IMR-90 (cell line): ENCODE results near the gene PIRT. TPM values are rescaled to one million over a fixed set of nuclear protein-coding genes. Genes with fewer than 3 reads are reported as not detected.

ENCODE experiments used
- ATAC-seq: fragments of 200-7000 bp; cut with Tn5 transposase; 2 replicates; pipeline ENCODE4 v1.9.1; 2020; ENCODE audit warnings: low read depth, mild to moderate bottlenecking, moderate library complexity
- BruUV-seq: library from RNA; stranded (reverse); fragments of 400-500 nt; replicated peaks from 2 replicates; lab custom pipeline; 2021; lab: Mats Ljungman, UMichigan
- CTCF ChIA-PET: fragments of 300-600 bp; formaldehyde crosslinking; extraction: SDS; loops from one replicate; lab custom pipeline; 2021; ENCODE audit warnings: antibody characterized with exemption; lab: Yijun Ruan, JAX
- POLR2A ChIA-PET: fragments of 300-600 bp; sonication (Branson Sonifier 250); formaldehyde crosslinking; loops from one replicate; lab custom pipeline; 2022; ENCODE audit warnings: antibody characterized with exemption; ENCODE audit not compliant: unreplicated experiment; lab: Charles Lee
- DNase-seq: peaks from one replicate; pipeline ENCODE4 v3.0.0; 2013
- H2AFZ ChIP-seq: replicated peaks from 2 replicates; pipeline ENCODE3; 2013; ENCODE audit warnings: low read length, mild to moderate bottlenecking; ENCODE audit not compliant: poor library complexity
- H2AK5ac ChIP-seq: 2 replicates; pipeline ENCODE4 v1.6.1; 2013; ENCODE audit warnings: low read depth, low read length, inconsistent platforms
- H2AK9ac ChIP-seq: replicated peaks from 2 replicates; pipeline ENCODE3; 2013; ENCODE audit warnings: mild to moderate bottlenecking, low read depth, low read length, moderate library complexity; ENCODE audit not compliant: poor library complexity
- H2BK120ac ChIP-seq: 2 replicates; pipeline ENCODE4 v1.6.1; 2013; ENCODE audit warnings: low read depth, low read length, inconsistent platforms
- H2BK15ac ChIP-seq: 3 replicates; pipeline ENCODE4 v1.6.1; 2013; ENCODE audit warnings: low read depth, low read length, inconsistent platforms
- H2BK20ac ChIP-seq: 2 replicates; pipeline ENCODE4 v1.6.1; 2013; ENCODE audit warnings: low read depth, mild to moderate bottlenecking, inconsistent platforms, low read length, moderate library complexity
- H2BK5ac ChIP-seq: 2 replicates; pipeline ENCODE4 v1.6.1; 2013; ENCODE audit warnings: mild to moderate bottlenecking, low read depth, low read length, inconsistent platforms; ENCODE audit not compliant: poor library complexity, severe bottlenecking
- H3K14ac ChIP-seq: replicated peaks from 2 replicates; pipeline ENCODE4 v1.6.1; 2013; ENCODE audit warnings: low read depth, low read length, inconsistent platforms
- H3K18ac ChIP-seq: 2 replicates; pipeline ENCODE4 v1.6.1; 2013; ENCODE audit warnings: low read depth, low read length, control low read depth
- H3K23ac ChIP-seq: 2 replicates; pipeline ENCODE4 v1.6.1; 2013; ENCODE audit warnings: low read depth, low read length, inconsistent platforms
- H3K27ac ChIP-seq: 2 replicates; pipeline ENCODE4 v1.5.1; 2013; ENCODE audit warnings: mild to moderate bottlenecking, control low read depth, low read length; ENCODE audit not compliant: insufficient read depth
- H3K27me3 ChIP-seq: 2 replicates; pipeline ENCODE4 v1.6.1; 2013; ENCODE audit warnings: low read length; ENCODE audit not compliant: control insufficient read depth, insufficient read depth
- H3K36me3 ChIP-seq: 2 replicates; pipeline ENCODE4 v1.6.1; 2013; ENCODE audit warnings: low read length, mixed read lengths; ENCODE audit not compliant: control insufficient read depth, insufficient read depth
- H3K4ac ChIP-seq: 2 replicates; pipeline ENCODE4 v1.6.1; 2013; ENCODE audit warnings: low read depth, low read length, inconsistent platforms
- H3K4me1 ChIP-seq: 2 replicates; pipeline ENCODE4 v1.6.1; 2013; ENCODE audit warnings: low read length, mixed read lengths; ENCODE audit not compliant: control insufficient read depth, insufficient read depth
- H3K4me2 ChIP-seq: 2 replicates; pipeline ENCODE4 v1.6.1; 2013; ENCODE audit warnings: low read depth, mild to moderate bottlenecking, control low read depth, low read length, moderate library complexity
- H3K4me3 ChIP-seq: 2 replicates; pipeline ENCODE4 v1.5.1; 2013; ENCODE audit warnings: low read depth, mild to moderate bottlenecking, control low read depth, low read length, moderate library complexity; ENCODE audit not compliant: insufficient read depth
- H3K56ac ChIP-seq: 2 replicates; pipeline ENCODE4 v1.6.1; 2013; ENCODE audit warnings: low read length, inconsistent platforms; ENCODE audit not compliant: insufficient read depth; ENCODE audit errors: extremely low read depth
- H3K79me1 ChIP-seq, 2 experiments: 2 replicates each; pipeline ENCODE4 v1.6.1; 2013; ENCODE audit warnings: low read length in 2 of 2, inconsistent platforms in 1 of 2, low read depth in 1 of 2
- H3K9ac ChIP-seq: 2 replicates; pipeline ENCODE4 v1.6.1; 2013; ENCODE audit warnings: low read depth, low read length, control low read depth
- H3K9me1 ChIP-seq: 2 replicates; pipeline ENCODE4 v1.6.1; 2013; ENCODE audit warnings: low read length, inconsistent platforms; ENCODE audit not compliant: insufficient read depth
- H3K9me3 ChIP-seq: 2 replicates; pipeline ENCODE4 v1.6.1; 2013; ENCODE audit warnings: low read length; ENCODE audit not compliant: control insufficient read depth, insufficient read depth
- H4K20me1 ChIP-seq: 2 replicates; pipeline ENCODE4 v1.6.1; 2013; ENCODE audit warnings: low read length, inconsistent platforms; ENCODE audit not compliant: insufficient read depth
- H4K5ac ChIP-seq: 2 replicates; pipeline ENCODE4 v1.6.1; 2013; ENCODE audit warnings: mild to moderate bottlenecking, low read depth, low read length, control low read depth
- H4K8ac ChIP-seq, 2 experiments: 2 replicates each; pipeline ENCODE4 v1.6.1; 2013; ENCODE audit warnings: low read depth in 2 of 2, low read length in 2 of 2, control low read depth in 1 of 2, inconsistent platforms in 1 of 2
- H4K91ac ChIP-seq: 2 replicates; pipeline ENCODE4 v1.6.1; 2013; ENCODE audit warnings: low read depth, low read length, inconsistent platforms; ENCODE audit not compliant: insufficient read depth
- BHLHE40 ChIP-seq: fragments of 150-350 bp; IDR thresholded peaks from 2 replicates; pipeline ENCODE4 v1.6.1; 2016; ENCODE audit warnings: mild to moderate bottlenecking, low read depth, low read length
- CHD1 ChIP-seq: IDR thresholded peaks from 2 replicates; pipeline ENCODE4 v1.6.1; 2012; ENCODE audit warnings: low read depth, low read length, improper control_type of control experiment
- ELK1 ChIP-seq: fragments of 150-350 bp; IDR thresholded peaks from 2 replicates; pipeline ENCODE4 v1.6.1; 2016; ENCODE audit warnings: low read depth, mild to moderate bottlenecking, low read length, moderate library complexity, borderline replicate concordance
- FOS ChIP-seq: fragments of 150-350 bp; IDR thresholded peaks from 2 replicates; pipeline ENCODE4 v1.6.1; 2016; ENCODE audit warnings: low read depth, low read length
- MAFK ChIP-seq: IDR thresholded peaks from 2 replicates; pipeline ENCODE4 v1.6.1; 2012; ENCODE audit warnings: low read depth, low read length, improper control_type of control experiment
- MXI1 ChIP-seq: IDR thresholded peaks from 2 replicates; pipeline ENCODE4 v1.6.1; 2012; ENCODE audit warnings: low read depth, mild to moderate bottlenecking, low read length, moderate library complexity, borderline replicate concordance
- NFE2L2 ChIP-seq: fragments of 150-350 bp; IDR thresholded peaks from 2 replicates; pipeline ENCODE4 v1.6.1; 2016; ENCODE audit warnings: low read depth, mild to moderate bottlenecking, low read length
- RAD21 ChIP-seq: IDR thresholded peaks from 2 replicates; pipeline ENCODE4 v1.6.1; 2012; ENCODE audit warnings: low read length, improper control_type of control experiment
- RCOR1 ChIP-seq: IDR thresholded peaks from 2 replicates; pipeline ENCODE4 v1.6.1; 2012; ENCODE audit warnings: mild to moderate bottlenecking, low read length, improper control_type of control experiment; ENCODE audit not compliant: insufficient replicate concordance
- USF2 ChIP-seq: fragments of 150-350 bp; IDR thresholded peaks from 2 replicates; pipeline ENCODE4 v1.6.1; 2017; ENCODE audit warnings: mild to moderate bottlenecking, antibody characterized with exemption, low read length, low read depth
- WGBS, 2 experiments: methylation state at CpG; one replicate each; pipeline versions ENCODE4 v1.1.5 to v1.1.7; 2013; ENCODE audit warnings: missing lambda C conversion rate in 2 of 2; ENCODE audit not compliant: insufficient read length in 1 of 2; ENCODE audit errors: extremely low coverage in 2 of 2; 5-methylcytosine and 5-hydroxymethylcytosine counted together
- dilution Hi-C: fragments of 300-500 bp; cut with HindIII; formaldehyde crosslinking; loops from one replicate; pipeline ENCODE4 v1.14.3; 2018; ENCODE audit warnings: low sequenced_read_pairs; ENCODE audit not compliant: unreplicated experiment
- in situ Hi-C: fragments of 300-500 bp; cut with MboI; formaldehyde crosslinking; loops from 3 replicates; pipeline ENCODE4 v1.14.3; 2019; ENCODE audit warnings: low sequenced_read_pairs, inconsistent platforms, mixed read lengths
- intact Hi-C: fragments of 100-400 bp; cut with micrococcal nuclease; formaldehyde crosslinking; loops from 2 replicates; pipeline ENCODE4 v1.10.0; 2022
- polyA plus RNA-seq, 3 experiments: library from polyadenylated mRNA; depleted of rRNA; stranded (reverse); fragments of >200 nt; gene quantifications; 2 replicates each; pipeline ENCODE4 v1.2.3, GENCODE V29; 2012; ENCODE audit warnings: low replicate concordance in 1 of 3
- total RNA-seq: library from RNA; depleted of rRNA; stranded (reverse); fragments of >200 nt; gene quantifications from 2 replicates; pipeline ENCODE4 v1.2.3, GENCODE V29; 2012

Gene PIRT
- total and polyA plus RNA-seq, 2 of the 4 experiments (the other 2 are of a cell fraction) = not detected

GRCh38 chr17:10803350-10803749 lies 34.5 kb downstream of the PIRT start:
- H3K36me3 ChIP-seq = no peaks in the 10 kb centered on the region
- H2AFZ ChIP-seq = no peak overlapping the region
- no peak overlapping the region for H2BK5ac ChIP-seq
- no peak overlapping the region for H3K27ac ChIP-seq
- ChIA-PET CTCF (no interaction called here), POLR2A (no interaction called here)
- H3K9me1 ChIP-seq = no peaks in the 10 kb centered on the region
- no peak overlapping the region for H3K56ac ChIP-seq
- no peak for TF ChIP-seq FOS
- no peak for TF ChIP-seq ELK1
- TF ChIP-seq MXI1 = no peak
- no peak for TF ChIP-seq USF2
- no peak for TF ChIP-seq NFE2L2
- TF ChIP-seq RCOR1 = no peak
- TF ChIP-seq RAD21 = no peak
- no peak for TF ChIP-seq BHLHE40
- TF ChIP-seq MAFK = no peak
- TF ChIP-seq CHD1 = no peak
- BruUV-seq = no TSS peak
- DNase-seq (no peak), ATAC-seq (no peak)
- no peak overlapping the region for H4K91ac ChIP-seq
- no peak overlapping the region for H2BK20ac ChIP-seq
- H3K27me3 ChIP-seq = no peaks in the 10 kb centered on the region
- H3K18ac ChIP-seq = no peak overlapping the region
- H3K4me3 ChIP-seq = no peak overlapping the region
- intact Hi-C loops = no loop called here
- no peaks in the 10 kb centered on the region for H3K4me1 ChIP-seq
- no peak overlapping the region for H3K4me2 ChIP-seq
- in situ Hi-C loops = no loop called here
- no peak overlapping the region for H3K14ac ChIP-seq
- H3K9ac ChIP-seq = no peak overlapping the region
- no peaks in the 10 kb centered on the region for H3K79me1 ChIP-seq
- no peak overlapping the region for H2BK120ac ChIP-seq
- no peak overlapping the region for H2BK15ac ChIP-seq
- H2AK5ac ChIP-seq = no peak overlapping the region
- no peak overlapping the region for H3K4ac ChIP-seq
- WGBS, 2 experiments = 67% methylated on average over 3 of the region's 7 CpGs; no CpG with 5 or more reads in 1 of the 2 experiments
- H4K5ac ChIP-seq = no peak overlapping the region
- no peak overlapping the region for H4K8ac ChIP-seq
- H2AK9ac ChIP-seq = no peak overlapping the region
- dilution Hi-C loops = no loop called here
- H4K20me1 ChIP-seq = no peaks in the 10 kb centered on the region
- no peak overlapping the region for H3K23ac ChIP-seq
- H3K9me3 ChIP-seq = no peaks in the 10 kb centered on the region
